Prostate gland (tissue), 2 donors: ENCODE measurements around the gene MPST.

ENCODE experiments used
- CTCF ChIP-seq, 4 experiments: fragments of 200-600 bp in 2 of 4; fragments of 450-650 bp in 2 of 4; sonication (generic) in 2 of 4; IDR thresholded peaks; 1 replicate in 3 of 4; 2 replicates in 1 of 4; pipeline ENCODE4 v1.5.1; 2016 to 2019; ENCODE audit warnings: antibody characterized with exemption in 4 of 4, mild to moderate bottlenecking in 2 of 4, moderate library complexity in 2 of 4
- POLR2A ChIP-seq: fragments of 450-650 bp; IDR thresholded peaks from one replicate; pipeline ENCODE4 v1.6.1; 2016; ENCODE audit warnings: antibody characterized with exemption, mild to moderate bottlenecking
- POLR2AphosphoS5 ChIP-seq: sonication (generic); formaldehyde crosslinking; IDR thresholded peaks from one replicate; pipeline ENCODE4 v1.6.1; 2017; ENCODE audit warnings: antibody characterized with exemption

GRCh38 chr22:36988075-36988832 lies 31.3 kb upstream of the MPST start:
- TF ChIP-seq CTCF (IDR thresholded peaks at IDR 0.05) (no peak), POLR2A (no peak), POLR2AphosphoS5 (no peak)
